Keratinocyte (primary cell): ENCODE data around the gene SUSD3.

Source experiments
- CTCF ChIP-seq, 3 experiments: IDR thresholded peaks in 1 of 3; conservative IDR thresholded peaks in 1 of 3; optimal IDR thresholded peaks in 1 of 3; 2 replicates in 2 of 3; 3 replicates in 1 of 3; pipeline versions ENCODE3 to v1.5.1; 2011; ENCODE audit warnings: low read length in 3 of 3, mild to moderate bottlenecking in 3 of 3, moderate library complexity in 2 of 3, control low read depth in 1 of 3, inconsistent platforms in 1 of 3; ENCODE audit not compliant: insufficient read depth in 2 of 3; ENCODE audit errors: extremely low read depth in 1 of 3
- EZH2 ChIP-seq: IDR thresholded peaks from one replicate; pipeline ENCODE4 v1.6.1; 2012; ENCODE audit warnings: inconsistent platforms, mild to moderate bottlenecking, low read length, moderate library complexity

GRCh38 chr9:93125331-93125894 is 66.9 kb downstream of the SUSD3 start:
- TF ChIP-seq CTCF (optimal IDR thresholded peaks at IDR 0.05 in 1 of 3, IDR thresholded peaks at IDR 0.05 in 1 of 3, conservative IDR thresholded peaks at IDR 0.05 in 1 of 3; ENCODE audit: extremely low read depth in 1 of 3, insufficient read depth in 2 of 3, low read length in 3 of 3) = no peak
- TF ChIP-seq EZH2 = no peak
